Kidney (tissue), 14 donors: ENCODE data around the gene MACROD2. TPM values are rescaled to one million over a fixed set of nuclear protein-coding genes. Genes with fewer than 3 reads are reported as not detected.
A peak's percentile ranks its signal among the peaks of the same experiment; 100 is the strongest.

Experiments used
- DNase-seq, 5 donors: peaks; one replicate each; pipeline ENCODE4 v3.0.0-alpha.2; 2013 to 2020
- FAIRE-seq: peaks from 2 replicates; lab custom pipeline; 2012; peaks lifted over from hg19 to GRCh38; lab: Jason Lieb, UNC
- H3K27ac ChIP-seq, 2 donors: one replicate each; pipeline ENCODE4 v1.7.0; 2013; ENCODE audit warnings: low read depth in 2 of 2, low read length in 2 of 2, inconsistent platforms in 1 of 2
- H3K27me3 ChIP-seq: one replicate; pipeline ENCODE4 v1.7.1; 2013; ENCODE audit warnings: low read length, inconsistent platforms; ENCODE audit not compliant: control insufficient read depth, insufficient read depth
- H3K36me3 ChIP-seq, 3 donors: one replicate each; pipeline versions ENCODE4 v1.7.0 to v1.7.1; 2013; ENCODE audit warnings: low read length in 3 of 3, control low read depth in 1 of 3, inconsistent platforms in 1 of 3; ENCODE audit not compliant: insufficient read depth in 3 of 3, control insufficient read depth in 2 of 3
- H3K4me1 ChIP-seq, 3 donors: one replicate each; pipeline versions ENCODE4 v1.7.0 to v1.7.1; 2013; ENCODE audit warnings: low read length in 3 of 3, inconsistent platforms in 1 of 3, low read depth in 1 of 3; ENCODE audit not compliant: control insufficient read depth in 2 of 3, insufficient read depth in 2 of 3
- H3K4me3 ChIP-seq, 3 donors: one replicate each; pipeline versions ENCODE4 v1.7.0 to v1.8.1; 2013; ENCODE audit warnings: low read length in 3 of 3, control low read depth in 1 of 3, inconsistent platforms in 1 of 3
- H3K9ac ChIP-seq, 3 donors: one replicate each; pipeline versions ENCODE4 v1.7.0 to v1.7.1; 2013; ENCODE audit warnings: low read length in 3 of 3, control low read depth in 1 of 3, inconsistent platforms in 1 of 3
- H3K9me3 ChIP-seq, 3 donors: one replicate each; pipeline versions ENCODE4 v1.7.0 to v1.7.1; 2013; ENCODE audit warnings: low read length in 3 of 3, control low read depth in 1 of 3, inconsistent platforms in 1 of 3; ENCODE audit not compliant: control insufficient read depth in 2 of 3, insufficient read depth in 1 of 3
- intact Hi-C: fragments of 100-400 bp; cut with DNase I; formaldehyde crosslinking; loops from one replicate; pipeline ENCODE4 v1.11.1; 2022
- polyA plus RNA-seq: library from polyadenylated mRNA; stranded (reverse); fragments of 350-450 nt; fragmentation: Illumina TruSeq; extraction: RNeasy Lipid Tissue Mini Kit (QIAGEN cat#74804); gene quantifications from one replicate; pipeline ENCODE4 v1.2.3, GENCODE V29; 2014; ENCODE audit warnings: low read depth, low replicate concordance; ENCODE audit not compliant: insufficient read depth
- total RNA-seq: library from RNA; stranded (reverse); fragmentation: NEBNext Ultra II Directional; extraction: Animal tissue kit (Norgen Biotek cat#: 25700); gene quantifications from one replicate; pipeline ENCODE4 v1.2.1, GENCODE V29; 2021
- TF ChIP-seq, protein P1 (sequence below): IDR thresholded peaks from 3 replicates; pipeline ENCODE4 v1.5.1; 2012; ENCODE audit warnings: mild to moderate bottlenecking, moderate library complexity, borderline replicate concordance; ENCODE audit not compliant: insufficient read depth; ENCODE audit errors: extremely low read depth
- donor health status: control.
- donor health status: control.
- donor health status: control.
- donor health status: control.
- donor health status: control.
- donor health status: DM: yes; HTN: yes; CAD: no.
- donor health status: Normal renal cell carcinoma (clear cell type).

Gene MACROD2
- total and polyA plus RNA-seq, 2 donors from 2014 or later = 3.0 to 10.0 TPM

DNA sequence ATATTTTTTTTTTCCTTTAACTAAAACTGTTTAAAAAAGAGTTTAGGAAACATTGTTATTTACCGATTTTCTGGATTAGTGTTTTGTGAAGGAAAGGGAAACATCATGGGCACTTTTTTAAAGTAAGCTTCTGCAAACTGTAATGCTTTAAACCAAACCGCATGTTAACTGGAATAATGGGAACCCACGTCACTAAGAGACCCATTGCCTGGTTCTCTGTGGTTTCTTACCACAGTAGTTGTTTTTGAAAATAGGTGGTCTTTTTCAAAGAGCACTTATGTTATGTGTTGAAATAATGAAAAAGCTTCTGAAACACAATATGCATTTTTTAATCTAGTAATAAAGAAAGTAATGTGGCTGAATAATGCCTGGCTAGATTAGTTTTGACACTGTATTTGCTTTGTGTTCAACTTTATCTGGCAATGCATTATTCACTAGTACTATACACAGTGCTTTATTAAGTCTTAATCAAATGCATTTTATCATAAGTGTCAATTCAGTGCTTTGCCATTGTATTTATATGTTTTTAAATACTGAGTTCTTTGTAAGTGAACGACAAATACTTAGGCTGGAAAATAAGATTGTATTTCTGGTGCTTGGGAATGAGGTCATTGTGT, 1096.2 kb downstream of the MACROD2 start:
- intact Hi-C loops = no loop called here
- peak; percentile 3 for FAIRE-seq
- Histone ChIP-seq H3K4me3 (no peak overlapping the region), H3K36me3 (no peaks in the 10 kb centered on the region), H3K9me3 (no peaks in the 10 kb centered on the region), H3K27me3 (no peaks in the 10 kb centered on the region), H3K9ac (no peak overlapping the region), H3K27ac (no peak overlapping the region), H3K4me1 (no peaks in the 10 kb centered on the region)
- TF ChIP-seq, protein P1, sequence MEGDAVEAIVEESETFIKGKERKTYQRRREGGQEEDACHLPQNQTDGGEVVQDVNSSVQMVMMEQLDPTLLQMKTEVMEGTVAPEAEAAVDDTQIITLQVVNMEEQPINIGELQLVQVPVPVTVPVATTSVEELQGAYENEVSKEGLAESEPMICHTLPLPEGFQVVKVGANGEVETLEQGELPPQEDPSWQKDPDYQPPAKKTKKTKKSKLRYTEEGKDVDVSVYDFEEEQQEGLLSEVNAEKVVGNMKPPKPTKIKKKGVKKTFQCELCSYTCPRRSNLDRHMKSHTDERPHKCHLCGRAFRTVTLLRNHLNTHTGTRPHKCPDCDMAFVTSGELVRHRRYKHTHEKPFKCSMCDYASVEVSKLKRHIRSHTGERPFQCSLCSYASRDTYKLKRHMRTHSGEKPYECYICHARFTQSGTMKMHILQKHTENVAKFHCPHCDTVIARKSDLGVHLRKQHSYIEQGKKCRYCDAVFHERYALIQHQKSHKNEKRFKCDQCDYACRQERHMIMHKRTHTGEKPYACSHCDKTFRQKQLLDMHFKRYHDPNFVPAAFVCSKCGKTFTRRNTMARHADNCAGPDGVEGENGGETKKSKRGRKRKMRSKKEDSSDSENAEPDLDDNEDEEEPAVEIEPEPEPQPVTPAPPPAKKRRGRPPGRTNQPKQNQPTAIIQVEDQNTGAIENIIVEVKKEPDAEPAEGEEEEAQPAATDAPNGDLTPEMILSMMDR = no peak
- no peak for DNase-seq

DNA sequence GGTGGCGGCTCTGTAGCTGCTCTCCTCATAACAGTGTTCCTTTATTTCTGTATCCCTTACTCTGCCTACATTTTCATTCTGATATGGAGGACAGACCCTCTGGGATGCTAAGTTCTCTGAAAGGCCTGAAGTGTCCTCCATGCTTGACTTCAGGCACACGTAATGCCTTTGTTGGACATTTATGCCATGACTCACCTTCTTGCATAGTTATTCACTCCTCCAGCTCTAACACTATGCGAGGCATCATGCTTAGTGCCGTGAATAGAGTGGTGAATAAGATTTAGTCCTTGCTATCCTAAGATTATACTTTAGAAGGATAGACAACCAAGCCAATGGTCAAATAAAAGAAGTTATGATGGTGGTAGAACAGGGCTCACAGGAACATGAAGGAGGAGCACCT, 1103.0 kb downstream of the MACROD2 start:
- Histone ChIP-seq H3K9me3 (no peaks in the 10 kb centered on the region), H3K4me3 (no peak overlapping the region), H3K27me3 (no peaks in the 10 kb centered on the region), H3K27ac (no peak overlapping the region), H3K9ac (no peak overlapping the region), H3K4me1 (no peaks in the 10 kb centered on the region), H3K36me3 (no peaks in the 10 kb centered on the region)
- FAIRE-seq = no peak
- DNase-seq = no peak
- intact Hi-C loops = no loop called here
- TF ChIP-seq, protein P1 = no peak

DNA sequence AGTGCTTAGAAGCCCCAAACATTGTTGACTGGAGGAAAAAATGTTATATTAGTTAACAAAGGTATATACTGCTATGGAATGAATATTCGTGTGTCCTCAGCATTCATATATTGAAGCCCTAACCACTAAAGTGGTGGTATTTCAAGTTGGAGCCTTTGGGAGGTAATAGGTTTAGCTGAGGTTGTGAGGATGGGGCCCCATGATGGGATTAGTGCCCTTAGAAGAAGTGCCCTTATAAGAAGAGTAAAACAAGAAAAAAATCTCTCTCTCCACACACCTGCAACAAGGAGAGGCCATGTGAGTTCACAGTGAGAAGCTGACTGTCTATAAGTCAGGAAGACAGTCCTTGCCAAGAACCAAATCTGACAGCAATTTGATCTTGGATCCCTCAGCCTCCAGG, 1103.8 kb downstream of the MACROD2 start:
- no peak overlapping the region for H3K4me3 ChIP-seq
- TF ChIP-seq, protein P1 = no peak
- H3K27me3 ChIP-seq = no peaks in the 10 kb centered on the region
- FAIRE-seq (no peak), DNase-seq (no peak)
- no peaks in the 10 kb centered on the region for H3K36me3 ChIP-seq
- intact Hi-C loops = no loop called here
- no peak overlapping the region for H3K27ac ChIP-seq
- no peak overlapping the region for H3K9ac ChIP-seq
- H3K9me3 ChIP-seq = no peaks in the 10 kb centered on the region
- no peaks in the 10 kb centered on the region for H3K4me1 ChIP-seq
